H9 (cell line): ENCODE results near the gene ERP44. TPM values are rescaled to one million over a fixed set of nuclear protein-coding genes. Genes with fewer than 3 reads are reported as not detected.

Source experiments
- DNase-seq: peaks from one replicate; pipeline ENCODE4 v3.0.0-alpha.2; 2017
- H2AFZ ChIP-seq: one replicate; pipeline ENCODE4 v1.6.1; 2013; ENCODE audit warnings: mild to moderate bottlenecking, low read length, control low read depth, moderate library complexity
- H2AK5ac ChIP-seq: 2 replicates; pipeline ENCODE4 v1.6.1; 2013; ENCODE audit warnings: low read length, control low read depth, mixed read lengths; ENCODE audit not compliant: insufficient read length
- H2BK120ac ChIP-seq: one replicate; pipeline ENCODE4 v1.6.1; 2013; ENCODE audit warnings: low read depth, mild to moderate bottlenecking, low read length, control low read depth, inconsistent platforms; ENCODE audit not compliant: poor library complexity, severe bottlenecking
- H2BK12ac ChIP-seq: 2 replicates; pipeline ENCODE4 v1.6.1; 2013; ENCODE audit warnings: low read length, control low read depth, mixed read lengths, low read depth; ENCODE audit not compliant: insufficient read length
- H2BK15ac ChIP-seq: 2 replicates; pipeline ENCODE4 v1.6.1; 2013; ENCODE audit warnings: low read depth, low read length, control low read depth
- H2BK20ac ChIP-seq: one replicate; pipeline ENCODE4 v1.6.1; 2013; ENCODE audit warnings: low read depth, mild to moderate bottlenecking, low read length, control low read depth, inconsistent platforms; ENCODE audit not compliant: poor library complexity, severe bottlenecking
- H2BK5ac ChIP-seq: 2 replicates; pipeline ENCODE4 v1.6.1; 2013; ENCODE audit warnings: low read length, control low read depth, mixed read lengths; ENCODE audit not compliant: insufficient read length
- H3K14ac ChIP-seq: 2 replicates; pipeline ENCODE4 v1.6.1; 2013; ENCODE audit warnings: low read length, control low read depth; ENCODE audit not compliant: insufficient read depth
- H3K18ac ChIP-seq: 2 replicates; pipeline ENCODE4 v1.6.1; 2013; ENCODE audit warnings: low read depth, mild to moderate bottlenecking, mixed read lengths, low read length, control low read depth; ENCODE audit not compliant: insufficient read length
- H3K23ac ChIP-seq: 2 replicates; pipeline ENCODE4 v1.6.1; 2013; ENCODE audit warnings: low read length, control low read depth, mixed read lengths, low read depth; ENCODE audit not compliant: insufficient read length
- H3K23me2 ChIP-seq: 2 replicates; pipeline ENCODE4 v1.6.1; 2013; ENCODE audit warnings: low read depth, mild to moderate bottlenecking, mixed read lengths, low read length, control low read depth; ENCODE audit not compliant: insufficient read length, poor library complexity, severe bottlenecking
- H3K27ac ChIP-seq: 2 replicates; pipeline ENCODE4 v1.5.1; 2013; ENCODE audit warnings: low read length, control low read depth, mixed read lengths, low read depth; ENCODE audit not compliant: insufficient read length
- H3K27me3 ChIP-seq: 2 replicates; pipeline ENCODE4 v1.6.1; 2013; ENCODE audit warnings: low read length, control low read depth, inconsistent platforms; ENCODE audit not compliant: insufficient read depth
- H3K4ac ChIP-seq: 2 replicates; pipeline ENCODE4 v1.6.1; 2013; ENCODE audit warnings: low read depth, mild to moderate bottlenecking, control low read depth, inconsistent platforms, low read length, moderate library complexity
- H3K4me1 ChIP-seq: 2 replicates; pipeline ENCODE4 v1.6.1; 2013; ENCODE audit warnings: low read length, control low read depth, inconsistent platforms; ENCODE audit not compliant: insufficient read depth
- H3K4me2 ChIP-seq: 2 replicates; pipeline ENCODE4 v1.6.1; 2013; ENCODE audit warnings: low read length, control low read depth, mixed read lengths; ENCODE audit not compliant: insufficient read length, insufficient read depth
- H3K56ac ChIP-seq: 2 replicates; pipeline ENCODE4 v1.6.1; 2013; ENCODE audit warnings: low read depth, mild to moderate bottlenecking, mixed read lengths, low read length, control low read depth; ENCODE audit not compliant: insufficient read length
- H3K79me1 ChIP-seq: 2 replicates; pipeline ENCODE4 v1.6.1; 2013; ENCODE audit warnings: low read depth, mild to moderate bottlenecking, moderate library complexity, low read length, control low read depth, inconsistent platforms; ENCODE audit not compliant: insufficient read depth, poor library complexity, severe bottlenecking
- H3K79me2 ChIP-seq: 2 replicates; pipeline ENCODE4 v1.6.1; 2013; ENCODE audit warnings: low read length, control low read depth, inconsistent platforms; ENCODE audit not compliant: insufficient read depth
- H3K9ac ChIP-seq: 2 replicates; pipeline ENCODE4 v1.6.1; 2013; ENCODE audit warnings: low read length, control low read depth, mixed read lengths; ENCODE audit not compliant: insufficient read length; ENCODE audit errors: extremely low read depth
- H3K9me3 ChIP-seq: one replicate; pipeline ENCODE4 v1.6.1; 2013; ENCODE audit warnings: low read depth, low read length, inconsistent platforms; ENCODE audit not compliant: control insufficient read depth
- H3T11ph ChIP-seq: one replicate; pipeline ENCODE4 v1.6.1; 2013; ENCODE audit warnings: mild to moderate bottlenecking, low read length, control low read depth, inconsistent platforms
- H4K20me1 ChIP-seq: one replicate; pipeline ENCODE4 v1.6.1; 2013; ENCODE audit not compliant: control insufficient read depth, insufficient read length, insufficient read depth
- H4K5ac ChIP-seq: 2 replicates; pipeline ENCODE4 v1.6.1; 2013; ENCODE audit warnings: low read depth, mild to moderate bottlenecking, mixed read lengths, low read length, control low read depth; ENCODE audit not compliant: insufficient read length
- H4K8ac ChIP-seq: replicated peaks from 2 replicates; pipeline ENCODE4 v1.6.1; 2013; ENCODE audit warnings: low read length, control low read depth, mixed read lengths, low read depth; ENCODE audit not compliant: insufficient read length
- H4K91ac ChIP-seq: 2 replicates; pipeline ENCODE4 v1.6.1; 2013; ENCODE audit warnings: low read depth, mild to moderate bottlenecking, moderate library complexity, mixed read lengths, low read length, control low read depth; ENCODE audit not compliant: insufficient read length
- H3K27ac Mint-ChIP-seq, 3 experiments: 2 replicates in 2 of 3; 3 replicates in 1 of 3; pipeline ENCODE4 v1.8.0; 2020 to 2021; ENCODE audit warnings: mixed read lengths in 3 of 3, mild to moderate bottlenecking in 1 of 3, moderate library complexity in 1 of 3
- H3K27me3 Mint-ChIP-seq: 2 replicates; pipeline ENCODE4 v1.8.0; 2021; ENCODE audit warnings: low read depth, mild to moderate bottlenecking, moderate library complexity, mixed read lengths
- H3K36me3 Mint-ChIP-seq, 3 experiments: 2 replicates in 2 of 3; 3 replicates in 1 of 3; pipeline ENCODE4 v1.8.0; 2020 to 2021; ENCODE audit warnings: low read depth in 3 of 3, mixed read lengths in 3 of 3; ENCODE audit not compliant: insufficient read depth in 1 of 3
- H3K4me1 Mint-ChIP-seq, 2 experiments: 2 replicates each; pipeline ENCODE4 v1.8.0; 2020; ENCODE audit warnings: mixed read lengths in 2 of 2
- H3K4me3 Mint-ChIP-seq, 2 experiments: 2 replicates in 1 of 2; 3 replicates in 1 of 2; pipeline ENCODE4 v1.8.0; 2020 to 2021; ENCODE audit warnings: mild to moderate bottlenecking in 2 of 2, mixed read lengths in 2 of 2, moderate library complexity in 1 of 2
- H3K9me3 Mint-ChIP-seq, 2 experiments: 2 replicates in 1 of 2; 3 replicates in 1 of 2; pipeline ENCODE4 v1.8.0; 2020; ENCODE audit warnings: mild to moderate bottlenecking in 2 of 2, mixed read lengths in 2 of 2, moderate library complexity in 1 of 2
- WGBS: extraction: QIAGEN DNeasy Blood & Tissue Kit; methylation state at CpG from one replicate; pipeline ENCODE4 v1.1.7; 2013; ENCODE audit warnings: missing lambda C conversion rate, low lambda C conversion rate, mixed read lengths; ENCODE audit not compliant: insufficient read length; ENCODE audit errors: extremely low coverage; 5-methylcytosine and 5-hydroxymethylcytosine counted together
- total RNA-seq: library from RNA; stranded (reverse); gene quantifications from 2 replicates; pipeline ENCODE4 v1.2.1, GENCODE V29; 2021
- TF ChIP-seq, protein P1 (sequence below): fragments of 200-600 bp; sonication (generic); conservative IDR thresholded peaks from 3 replicates; pipeline ENCODE4 v1.8.0; 2021; ENCODE audit warnings: antibody characterized with exemption, mild to moderate bottlenecking

ERP44 gene
- total RNA-seq, 1 experiment from 2014 or later, result 15.4 TPM

DNA sequence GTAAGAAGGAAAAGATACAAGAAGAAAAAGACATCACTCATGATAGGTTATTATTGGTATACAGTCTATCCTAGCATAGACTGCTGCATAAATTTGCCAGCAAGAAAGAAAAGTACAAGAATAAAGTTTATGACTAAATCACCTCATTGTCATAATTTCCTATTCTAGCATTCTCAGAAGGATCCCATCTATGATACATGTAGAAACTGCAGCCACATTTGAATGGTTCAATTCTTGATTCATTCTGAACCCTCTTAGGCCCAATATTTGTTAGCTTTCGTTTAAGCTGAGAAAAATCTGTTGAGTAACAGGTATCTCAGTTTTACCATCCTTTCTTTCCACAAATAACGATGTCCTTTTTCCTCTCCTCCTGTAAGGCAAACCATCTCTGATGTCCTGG lies 21.5 kb upstream of the ERP44 start:
- TF ChIP-seq, protein P1, sequence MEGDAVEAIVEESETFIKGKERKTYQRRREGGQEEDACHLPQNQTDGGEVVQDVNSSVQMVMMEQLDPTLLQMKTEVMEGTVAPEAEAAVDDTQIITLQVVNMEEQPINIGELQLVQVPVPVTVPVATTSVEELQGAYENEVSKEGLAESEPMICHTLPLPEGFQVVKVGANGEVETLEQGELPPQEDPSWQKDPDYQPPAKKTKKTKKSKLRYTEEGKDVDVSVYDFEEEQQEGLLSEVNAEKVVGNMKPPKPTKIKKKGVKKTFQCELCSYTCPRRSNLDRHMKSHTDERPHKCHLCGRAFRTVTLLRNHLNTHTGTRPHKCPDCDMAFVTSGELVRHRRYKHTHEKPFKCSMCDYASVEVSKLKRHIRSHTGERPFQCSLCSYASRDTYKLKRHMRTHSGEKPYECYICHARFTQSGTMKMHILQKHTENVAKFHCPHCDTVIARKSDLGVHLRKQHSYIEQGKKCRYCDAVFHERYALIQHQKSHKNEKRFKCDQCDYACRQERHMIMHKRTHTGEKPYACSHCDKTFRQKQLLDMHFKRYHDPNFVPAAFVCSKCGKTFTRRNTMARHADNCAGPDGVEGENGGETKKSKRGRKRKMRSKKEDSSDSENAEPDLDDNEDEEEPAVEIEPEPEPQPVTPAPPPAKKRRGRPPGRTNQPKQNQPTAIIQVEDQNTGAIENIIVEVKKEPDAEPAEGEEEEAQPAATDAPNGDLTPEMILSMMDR, result no peak
- H4K8ac ChIP-seq, result no peak overlapping the region
- no peak overlapping the region for H2BK12ac ChIP-seq
- no peaks in the 10 kb centered on the region for H3K79me2 ChIP-seq
- H3K56ac ChIP-seq, result no peak overlapping the region
- H3K23me2 ChIP-seq, result no peaks in the 10 kb centered on the region
- H2BK20ac ChIP-seq, result no peak overlapping the region
- no peak overlapping the region for H2AFZ ChIP-seq
- Mint-ChIP-seq H3K27me3 (no peaks in the 10 kb centered on the region), H3K9me3 (no peaks in the 10 kb centered on the region; a peak in 1 of 5 replicates), H3K36me3 (peaks cover 0 to 3% (median 3%) of the 10 kb centered on the region in 3 experiments; a peak in 4 of 7 replicates), H3K27ac (no peak overlapping the region), H3K4me3 (no peak overlapping the region), H3K4me1 (no peaks in the 10 kb centered on the region)
- H3K18ac ChIP-seq, result no peak overlapping the region
- H3K79me1 ChIP-seq, result no peaks in the 10 kb centered on the region
- no peak overlapping the region for H3K14ac ChIP-seq
- no peak overlapping the region for H3K4me2 ChIP-seq
- WGBS, result no CpG with 5 or more reads among the region's 2 CpGs
- no peak overlapping the region for H3K4ac ChIP-seq
- no peak overlapping the region for H2BK120ac ChIP-seq
- DNase-seq, result no peak
- no peak overlapping the region for H2BK15ac ChIP-seq
- H3K23ac ChIP-seq, result no peak overlapping the region
- H4K20me1 ChIP-seq, result no peaks in the 10 kb centered on the region
- H4K91ac ChIP-seq, result no peak overlapping the region
- H4K5ac ChIP-seq, result no peak overlapping the region
- H3K27me3 ChIP-seq, result no peaks in the 10 kb centered on the region
- no peaks in the 10 kb centered on the region for H3K4me1 ChIP-seq
- no peaks in the 10 kb centered on the region for H3K9me3 ChIP-seq
- H2AK5ac ChIP-seq, result no peak overlapping the region
- H3K9ac ChIP-seq, result no peak overlapping the region
- H3T11ph ChIP-seq, result no peak overlapping the region
- no peak overlapping the region for H3K27ac ChIP-seq
- H2BK5ac ChIP-seq, result no peak overlapping the region
